Measurements from ENCODE around the gene EPB41L2.

GRCh38 chr6:130900913-130901312 lies 162.1 kb downstream of the EPB41L2 start:
- TF ChIP-seq CTCF (IDR thresholded peaks at IDR 0.05; ENCODE audit: low read depth, low read length): no peak
- no peak for TF ChIP-seq EZH2phosphoT487 (IDR thresholded peaks at IDR 0.05; ENCODE audit: low read depth)
